K562 (cell line): ENCODE data around the gene CUX1. TPM values are rescaled to one million over a fixed set of nuclear protein-coding genes. Genes with fewer than 3 reads are reported as not detected.

ENCODE experiments used
- BRCA1 ChIP-seq, 2 experiments: fragments of 450-650 bp in 1 of 2; sonication (generic) in 1 of 2; formaldehyde crosslinking in 1 of 2; IDR thresholded peaks; 2 replicates each; pipeline versions ENCODE4 v1.5.0 to v1.6.1; 2017 to 2020; ENCODE audit warnings: mild to moderate bottlenecking in 1 of 2, missing genetic modification reagents in 1 of 2
- CC2D1A ChIP-seq: fragments of 450-650 bp; IDR thresholded peaks from 2 replicates; pipeline ENCODE4 v1.6.1; 2017; ENCODE audit warnings: mild to moderate bottlenecking
- HBP1 ChIP-seq: fragments of 450-650 bp; formaldehyde crosslinking; IDR thresholded peaks from 2 replicates; pipeline ENCODE4 v1.4.0; 2022; ENCODE audit warnings: missing genetic modification characterization
- HMGN3 ChIP-seq: IDR thresholded peaks from 2 replicates; pipeline ENCODE4 v1.6.1; 2011; ENCODE audit warnings: borderline replicate concordance, low read depth, mild to moderate bottlenecking, mixed read lengths, low read length; ENCODE audit not compliant: insufficient read length; ENCODE audit errors: extremely low read depth
- JUN ChIP-seq, 2 experiments: sonication (generic) in 1 of 2; formaldehyde crosslinking in 1 of 2; IDR thresholded peaks; 2 replicates each; pipeline versions ENCODE4 v1.6.1 to v1.8.0; 2012 to 2022; ENCODE audit warnings: borderline replicate concordance in 2 of 2, mild to moderate bottlenecking in 2 of 2, improper control_type of control experiment in 1 of 2, low read depth in 1 of 2, low read length in 1 of 2, missing genetic modification reagents in 1 of 2
- MECOM ChIP-seq: fragments of 250-450 bp; sonication (Bioruptor Pico); IDR thresholded peaks from 2 replicates; pipeline ENCODE4 v1.8.0; 2022; ENCODE audit warnings: inconsistent platforms
- NRF1 ChIP-seq, 2 experiments: fragments of 450-650 bp; IDR thresholded peaks in 1 of 2; conservative IDR thresholded peaks in 1 of 2; 2 replicates each; pipeline ENCODE4 v1.6.1; 2014; ENCODE audit warnings: mild to moderate bottlenecking in 2 of 2
- PATZ1 ChIP-seq: fragments of 250-450 bp; sonication (Bioruptor Pico); IDR thresholded peaks from 2 replicates; pipeline ENCODE4 v1.5.0; 2020; ENCODE audit warnings: mild to moderate bottlenecking, borderline replicate concordance
- RNF2 ChIP-seq: sonication (generic); IDR thresholded peaks from 2 replicates; pipeline ENCODE4 v1.6.1; 2016
- SETDB1 ChIP-seq: IDR thresholded peaks from one replicate; pipeline ENCODE4 v1.6.1; 2012; ENCODE audit warnings: low read length, control low read depth, inconsistent platforms
- SMARCA5 ChIP-seq: fragments of 450-650 bp; IDR thresholded peaks from 2 replicates; pipeline ENCODE4 v1.6.1; 2016
- SMC3 ChIP-seq: conservative IDR thresholded peaks from 2 replicates; pipeline ENCODE4 v1.6.1; 2011; ENCODE audit warnings: low read depth, low read length, improper control_type of control experiment; ENCODE audit not compliant: insufficient read depth
- ZEB2 ChIP-seq: fragments of 450-650 bp; IDR thresholded peaks from 2 replicates; pipeline ENCODE4 v1.6.1; 2016
- ZFP91 ChIP-seq: sonication (generic); formaldehyde crosslinking; IDR thresholded peaks from 2 replicates; pipeline ENCODE4 v1.8.0; 2022; ENCODE audit warnings: mild to moderate bottlenecking, missing genetic modification reagents
- ZNF316 ChIP-seq: fragments of 450-650 bp; IDR thresholded peaks from 2 replicates; pipeline ENCODE4 v1.6.1; 2016
- ZNF644 ChIP-seq: fragments of 200-800 bp; sonication (Bioruptor generic); IDR thresholded peaks from 2 replicates; pipeline ENCODE4 v1.6.1; 2016; ENCODE audit warnings: low read depth, missing genetic modification characterization, missing compliant biosample characterization
- ZNF695 ChIP-seq: fragments of 450-650 bp; formaldehyde crosslinking; IDR thresholded peaks from 2 replicates; pipeline ENCODE4 v1.4.0; 2020; ENCODE audit warnings: mild to moderate bottlenecking, moderate library complexity
- ZNF830 ChIP-seq: fragments of 250-450 bp; sonication (Bioruptor Pico); IDR thresholded peaks from 2 replicates; pipeline ENCODE4 v1.5.0; 2021; ENCODE audit warnings: mild to moderate bottlenecking
- polyA plus RNA-seq, 8 experiments: library from polyadenylated mRNA; depleted of rRNA in 4 of 8; stranded (reverse) in 5 of 8; unstranded in 3 of 8; fragments of >200 nt; fragmentation: Nextera tagmentation in 2 of 8; fragmentation: Illumina TruSeq in 1 of 8; extraction: Ambion mirVana in 2 of 8; extraction: Trizol in 1 of 8; gene quantifications; 2 replicates each; pipeline versions ENCODE4 v1.2.1 to v1.2.3, GENCODE V29; 2011 to 2014; ENCODE audit warnings: inconsistent platforms in 1 of 8, missing spikeins in 1 of 8
- total RNA-seq, 7 experiments: library from RNA; depleted of rRNA in 6 of 7; stranded (reverse); fragments of >200 nt in 6 of 7; fragmentation: Illumina TruSeq in 2 of 7; extraction: Trizol in 2 of 7; gene quantifications; 2 replicates each; pipeline versions ENCODE4 v1.2.1 to v1.2.3, GENCODE V29; 2011 to 2021; ENCODE audit warnings: low replicate concordance in 1 of 7
- TF ChIP-seq, protein P1 (sequence below), 2 experiments: fragments of 150-350 bp in 1 of 2; IDR thresholded peaks; 2 replicates each; pipeline ENCODE4 v1.6.1; 2012 to 2016; ENCODE audit warnings: low read depth in 2 of 2, low read length in 2 of 2, mild to moderate bottlenecking in 1 of 2, moderate library complexity in 1 of 2
- TF ChIP-seq, protein P2 (sequence below), 2 experiments: fragments of 450-650 bp in 1 of 2; sonication (generic) in 1 of 2; formaldehyde crosslinking; conservative IDR thresholded peaks; 2 replicates each; pipeline versions ENCODE4 v1.4.0 to v1.8.1; 2020 to 2022; ENCODE audit warnings: mild to moderate bottlenecking in 1 of 2, missing genetic modification reagents in 1 of 2

CUX1 gene
- total and polyA plus RNA-seq, 9 of the 15 experiments (the other 6 are each of a cell fraction or from before 2014, with no cell fraction given), result 3.6 to 55.3 (median 25.2) TPM

DNA sequence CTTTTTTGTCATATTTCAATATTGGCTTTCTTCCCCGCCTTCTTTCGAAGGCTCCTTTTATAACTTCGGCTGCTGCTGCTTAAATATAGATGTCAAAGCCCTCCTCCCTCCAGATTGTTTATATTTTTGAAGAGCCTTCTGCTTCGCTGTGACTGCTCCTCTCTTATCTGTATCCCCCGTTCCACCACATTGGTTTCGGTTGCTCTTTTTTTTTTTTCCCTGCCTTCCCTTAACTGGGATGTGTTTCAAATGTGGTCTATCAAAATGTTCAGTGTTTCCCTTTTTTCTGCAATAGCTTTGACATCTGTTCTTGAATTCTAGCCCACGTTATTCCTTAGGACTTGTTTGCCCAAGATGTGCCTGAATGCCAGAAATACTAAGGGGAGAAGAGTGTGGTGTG, 96.4 kb downstream of the CUX1 start (continued):
- no peak for TF ChIP-seq HBP1
- TF ChIP-seq NRF1 (conservative IDR thresholded peaks at IDR 0.05 in 1 of 2, IDR thresholded peaks at IDR 0.05 in 1 of 2), result no peak
- TF ChIP-seq HMGN3, result no peak
- TF ChIP-seq ZNF644, result 0 out of 2 replicates have a peak, but pooled peaks have one; percentile 68
- TF ChIP-seq, protein P1, sequence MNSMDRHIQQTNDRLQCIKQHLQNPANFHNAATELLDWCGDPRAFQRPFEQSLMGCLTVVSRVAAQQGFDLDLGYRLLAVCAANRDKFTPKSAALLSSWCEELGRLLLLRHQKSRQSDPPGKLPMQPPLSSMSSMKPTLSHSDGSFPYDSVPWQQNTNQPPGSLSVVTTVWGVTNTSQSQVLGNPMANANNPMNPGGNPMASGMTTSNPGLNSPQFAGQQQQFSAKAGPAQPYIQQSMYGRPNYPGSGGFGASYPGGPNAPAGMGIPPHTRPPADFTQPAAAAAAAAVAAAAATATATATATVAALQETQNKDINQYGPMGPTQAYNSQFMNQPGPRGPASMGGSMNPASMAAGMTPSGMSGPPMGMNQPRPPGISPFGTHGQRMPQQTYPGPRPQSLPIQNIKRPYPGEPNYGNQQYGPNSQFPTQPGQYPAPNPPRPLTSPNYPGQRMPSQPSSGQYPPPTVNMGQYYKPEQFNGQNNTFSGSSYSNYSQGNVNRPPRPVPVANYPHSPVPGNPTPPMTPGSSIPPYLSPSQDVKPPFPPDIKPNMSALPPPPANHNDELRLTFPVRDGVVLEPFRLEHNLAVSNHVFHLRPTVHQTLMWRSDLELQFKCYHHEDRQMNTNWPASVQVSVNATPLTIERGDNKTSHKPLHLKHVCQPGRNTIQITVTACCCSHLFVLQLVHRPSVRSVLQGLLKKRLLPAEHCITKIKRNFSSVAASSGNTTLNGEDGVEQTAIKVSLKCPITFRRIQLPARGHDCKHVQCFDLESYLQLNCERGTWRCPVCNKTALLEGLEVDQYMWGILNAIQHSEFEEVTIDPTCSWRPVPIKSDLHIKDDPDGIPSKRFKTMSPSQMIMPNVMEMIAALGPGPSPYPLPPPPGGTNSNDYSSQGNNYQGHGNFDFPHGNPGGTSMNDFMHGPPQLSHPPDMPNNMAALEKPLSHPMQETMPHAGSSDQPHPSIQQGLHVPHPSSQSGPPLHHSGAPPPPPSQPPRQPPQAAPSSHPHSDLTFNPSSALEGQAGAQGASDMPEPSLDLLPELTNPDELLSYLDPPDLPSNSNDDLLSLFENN (IDR thresholded peaks at IDR 0.05; ENCODE audit: low read depth in 2 of 2, low read length in 2 of 2), result no peak
- peak; percentile 71 for TF ChIP-seq MECOM (CRISPR knock-in tag)
- TF ChIP-seq RNF2, result 0 out of 2 replicates have a peak, but pooled peaks have one; percentile 39
- TF ChIP-seq JUN (IDR thresholded peaks at IDR 0.05; ENCODE audit: borderline replicate concordance, low read depth, low read length), result no peak
- no peak for TF ChIP-seq JUN (CRISPR knock-in tag; IDR thresholded peaks at IDR 0.05; ENCODE audit: borderline replicate concordance)
- no peak for TF ChIP-seq ZNF316
- TF ChIP-seq, protein P2, sequence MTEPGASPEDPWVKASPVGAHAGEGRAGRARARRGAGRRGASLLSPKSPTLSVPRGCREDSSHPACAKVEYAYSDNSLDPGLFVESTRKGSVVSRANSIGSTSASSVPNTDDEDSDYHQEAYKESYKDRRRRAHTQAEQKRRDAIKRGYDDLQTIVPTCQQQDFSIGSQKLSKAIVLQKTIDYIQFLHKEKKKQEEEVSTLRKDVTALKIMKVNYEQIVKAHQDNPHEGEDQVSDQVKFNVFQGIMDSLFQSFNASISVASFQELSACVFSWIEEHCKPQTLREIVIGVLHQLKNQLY (CRISPR knock-in tag; conservative IDR thresholded peaks at IDR 0.05), result no peak
- TF ChIP-seq SMC3, result no peak
- TF ChIP-seq BRCA1 (IDR thresholded peaks at IDR 0.05), result no peak
- TF ChIP-seq BRCA1 (CRISPR knock-in tag; IDR thresholded peaks at IDR 0.05), result no peak
- no peak for TF ChIP-seq ZNF695 (CRISPR knock-in tag)
- no peak for TF ChIP-seq ZFP91 (CRISPR knock-in tag)
- no peak for TF ChIP-seq SETDB1
- TF ChIP-seq CC2D1A, result peak; percentile 64; the same call in 1 of the 2 replicates
- no peak for TF ChIP-seq SMARCA5
- peak; percentile 68; the same call in 1 of the 2 replicates for TF ChIP-seq ZEB2
- TF ChIP-seq PATZ1 (CRISPR knock-in tag), result no peak
- no peak for TF ChIP-seq ZNF830 (CRISPR knock-in tag)
